ENCODE measurements around the gene ZNF672.

- TF ChIP-seq JUNB (IDR thresholded peaks at IDR 0.05; ENCODE audit: unreplicated experiment), result no peak
- no peak for TF ChIP-seq CTCF (conservative IDR thresholded peaks at IDR 0.05; ENCODE audit: low read depth in 2 of 2)
Observed at GRCh38 chr1:248824301-248824700, 13.7 kb upstream of the ZNF672 start.
